Natural killer cell (primary cell): ENCODE measurements around the gene CD109. TPM values are rescaled to one million over a fixed set of nuclear protein-coding genes. Genes with fewer than 3 reads are reported as not detected.

Experiments used
- ATAC-seq, 3 donors: fragments of 150-1000 bp in 2 of 3; fragments of 200-7000 bp in 1 of 3; cut with Tn5 transposase; 1 replicate in 1 of 3; 2 replicates in 2 of 3; pipeline ENCODE4 v1.10.0; 2021; ENCODE audit warnings: mild to moderate bottlenecking in 2 of 3, moderate library complexity in 2 of 3
- DNase-seq, 2 donors: peaks; one replicate each; pipeline versions ENCODE4 v3.0.0 to v3.0.0-alpha.2; 2013 to 2021; ENCODE audit warnings: mixed read lengths in 1 of 2
- H3K27ac ChIP-seq: one replicate; pipeline ENCODE4 v1.5.1; 2013; ENCODE audit warnings: mild to moderate bottlenecking, low read length
- H3K27me3 ChIP-seq: one replicate; pipeline ENCODE4 v1.6.1; 2013; ENCODE audit warnings: low read length; ENCODE audit not compliant: control insufficient read depth, insufficient read depth
- H3K36me3 ChIP-seq: one replicate; pipeline ENCODE4 v1.6.1; 2013; ENCODE audit warnings: low read length; ENCODE audit not compliant: control insufficient read depth, insufficient read depth
- H3K4me1 ChIP-seq: one replicate; pipeline ENCODE4 v1.6.1; 2013; ENCODE audit warnings: low read length; ENCODE audit not compliant: control insufficient read depth, insufficient read depth
- H3K4me3 ChIP-seq: one replicate; pipeline ENCODE4 v1.5.1; 2013; ENCODE audit warnings: low read length
- H3K9me3 ChIP-seq: one replicate; pipeline ENCODE4 v1.6.1; 2013; ENCODE audit warnings: low read length; ENCODE audit not compliant: control insufficient read depth, insufficient read depth
- H3K27ac Mint-ChIP-seq, 2 donors: one replicate each; pipeline ENCODE4 v1.8.0; 2022; ENCODE audit warnings: mild to moderate bottlenecking in 2 of 2, mixed read lengths in 2 of 2, moderate library complexity in 1 of 2
- H3K27me3 Mint-ChIP-seq, 2 donors: one replicate each; pipeline ENCODE4 v1.8.0; 2022; ENCODE audit warnings: low read depth in 2 of 2, mixed read lengths in 2 of 2
- H3K36me3 Mint-ChIP-seq: one replicate; pipeline ENCODE4 v1.8.0; 2022; ENCODE audit warnings: mixed read lengths
- H3K4me1 Mint-ChIP-seq, 2 donors: one replicate each; pipeline ENCODE4 v1.8.0; 2022; ENCODE audit warnings: mixed read lengths in 2 of 2
- H3K4me3 Mint-ChIP-seq: one replicate; pipeline ENCODE4 v1.8.0; 2022; ENCODE audit warnings: mild to moderate bottlenecking, moderate library complexity, mixed read lengths
- H3K9me3 Mint-ChIP-seq, 2 donors: one replicate each; pipeline ENCODE4 v1.8.0; 2022; ENCODE audit warnings: mixed read lengths in 2 of 2
- WGBS: methylation state at CpG from one replicate; pipeline ENCODE4 v1.1.7; 2013; ENCODE audit warnings: missing lambda C conversion rate; ENCODE audit not compliant: insufficient coverage; 5-methylcytosine and 5-hydroxymethylcytosine counted together
- intact Hi-C: fragments of 100-400 bp; cut with micrococcal nuclease; formaldehyde crosslinking; loops from one replicate; pipeline ENCODE4 v1.14.2; 2022
- total RNA-seq, 4 donors: library from RNA; stranded (reverse); fragments of 120-200 nt in 1 of 4; gene quantifications; one replicate each; pipeline versions ENCODE4 v1.2.3 to v1.2.4, GENCODE V29; 2013 to 2022
- TF ChIP-seq, protein P1 (sequence below): fragments of 200-600 bp; IDR thresholded peaks from one replicate; pipeline ENCODE4 v1.8.0; 2022; ENCODE audit warnings: antibody characterized with exemption

The CD109 gene
- total RNA-seq, 3 donors from 2014 or later (not counting 1 experiment from before 2014, with no cell fraction given): 0.24 to 0.88 (median 0.83) TPM

GRCh38 chr6:73860303-73860702, 164.3 kb downstream of the CD109 start:
- Mint-ChIP-seq H3K27ac (no peak overlapping the region), H3K27me3 (no peaks in the 10 kb centered on the region), H3K36me3 (no peaks in the 10 kb centered on the region), H3K4me3 (no peak overlapping the region), H3K9me3 (no peaks in the 10 kb centered on the region), H3K4me1 (no peaks in the 10 kb centered on the region)
- intact Hi-C loops: no loop called here
- TF ChIP-seq, protein P1, sequence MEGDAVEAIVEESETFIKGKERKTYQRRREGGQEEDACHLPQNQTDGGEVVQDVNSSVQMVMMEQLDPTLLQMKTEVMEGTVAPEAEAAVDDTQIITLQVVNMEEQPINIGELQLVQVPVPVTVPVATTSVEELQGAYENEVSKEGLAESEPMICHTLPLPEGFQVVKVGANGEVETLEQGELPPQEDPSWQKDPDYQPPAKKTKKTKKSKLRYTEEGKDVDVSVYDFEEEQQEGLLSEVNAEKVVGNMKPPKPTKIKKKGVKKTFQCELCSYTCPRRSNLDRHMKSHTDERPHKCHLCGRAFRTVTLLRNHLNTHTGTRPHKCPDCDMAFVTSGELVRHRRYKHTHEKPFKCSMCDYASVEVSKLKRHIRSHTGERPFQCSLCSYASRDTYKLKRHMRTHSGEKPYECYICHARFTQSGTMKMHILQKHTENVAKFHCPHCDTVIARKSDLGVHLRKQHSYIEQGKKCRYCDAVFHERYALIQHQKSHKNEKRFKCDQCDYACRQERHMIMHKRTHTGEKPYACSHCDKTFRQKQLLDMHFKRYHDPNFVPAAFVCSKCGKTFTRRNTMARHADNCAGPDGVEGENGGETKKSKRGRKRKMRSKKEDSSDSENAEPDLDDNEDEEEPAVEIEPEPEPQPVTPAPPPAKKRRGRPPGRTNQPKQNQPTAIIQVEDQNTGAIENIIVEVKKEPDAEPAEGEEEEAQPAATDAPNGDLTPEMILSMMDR: no peak
- WGBS: no CpG with 5 or more reads among the region's 1 CpG
- ATAC-seq (no peak), DNase-seq (no peak)
- Histone ChIP-seq H3K4me3 (no peak overlapping the region), H3K9me3 (no peaks in the 10 kb centered on the region), H3K27ac (no peak overlapping the region), H3K4me1 (no peaks in the 10 kb centered on the region), H3K27me3 (no peaks in the 10 kb centered on the region), H3K36me3 (no peaks in the 10 kb centered on the region)

GRCh38 chr6:73866305-73866704, 170.3 kb downstream of the CD109 start:
- no peaks in the 10 kb centered on the region for H3K9me3 Mint-ChIP-seq
- no peaks in the 10 kb centered on the region for H3K36me3 Mint-ChIP-seq
- ATAC-seq (no peak), DNase-seq (no peak)
- H3K4me1 Mint-ChIP-seq: no peaks in the 10 kb centered on the region
- TF ChIP-seq, protein P1: no peak
- H3K27ac Mint-ChIP-seq: no peak overlapping the region
- H3K27ac ChIP-seq: no peak overlapping the region
- intact Hi-C loops: no loop called here
- H3K4me3 ChIP-seq: no peak overlapping the region
- no peak overlapping the region for H3K4me3 Mint-ChIP-seq
- no peaks in the 10 kb centered on the region for H3K36me3 ChIP-seq
- H3K27me3 Mint-ChIP-seq: no peaks in the 10 kb centered on the region
- H3K27me3 ChIP-seq: no peaks in the 10 kb centered on the region
- H3K9me3 ChIP-seq: no peaks in the 10 kb centered on the region
- no peaks in the 10 kb centered on the region for H3K4me1 ChIP-seq

DNA sequence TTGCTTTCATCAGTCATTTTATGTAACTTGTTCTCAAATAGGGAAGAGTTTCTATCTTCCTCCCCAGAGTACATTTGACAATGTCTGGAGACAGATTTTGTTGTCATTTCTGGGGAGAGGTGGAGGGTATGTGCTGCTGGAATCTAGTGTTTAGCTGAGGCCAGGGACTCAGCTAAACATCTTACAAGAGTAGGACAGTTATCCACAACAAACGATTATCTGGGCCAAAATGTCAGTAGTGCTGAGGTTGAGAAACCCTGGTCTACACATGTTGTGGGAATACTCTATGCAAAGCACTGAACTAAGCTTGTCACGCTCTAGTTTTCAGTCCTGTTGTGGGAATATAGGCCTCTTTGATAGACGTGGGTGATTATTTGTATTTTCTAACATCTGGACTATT, 171.4 kb downstream of the CD109 start:
- Histone ChIP-seq H3K4me3 (no peak overlapping the region), H3K27ac (no peak overlapping the region), H3K4me1 (no peaks in the 10 kb centered on the region), H3K9me3 (no peaks in the 10 kb centered on the region), H3K27me3 (no peaks in the 10 kb centered on the region), H3K36me3 (no peaks in the 10 kb centered on the region)
- Mint-ChIP-seq H3K4me1 (no peaks in the 10 kb centered on the region), H3K27ac (no peak overlapping the region), H3K9me3 (no peaks in the 10 kb centered on the region), H3K4me3 (no peak overlapping the region), H3K36me3 (no peaks in the 10 kb centered on the region), H3K27me3 (no peaks in the 10 kb centered on the region)
- DNase-seq (no peak), ATAC-seq (no peak)
- TF ChIP-seq, protein P1: no peak
- 78% methylated on average over 3 of the region's 3 CpGs for WGBS
- intact Hi-C loops: no loop called here

DNA sequence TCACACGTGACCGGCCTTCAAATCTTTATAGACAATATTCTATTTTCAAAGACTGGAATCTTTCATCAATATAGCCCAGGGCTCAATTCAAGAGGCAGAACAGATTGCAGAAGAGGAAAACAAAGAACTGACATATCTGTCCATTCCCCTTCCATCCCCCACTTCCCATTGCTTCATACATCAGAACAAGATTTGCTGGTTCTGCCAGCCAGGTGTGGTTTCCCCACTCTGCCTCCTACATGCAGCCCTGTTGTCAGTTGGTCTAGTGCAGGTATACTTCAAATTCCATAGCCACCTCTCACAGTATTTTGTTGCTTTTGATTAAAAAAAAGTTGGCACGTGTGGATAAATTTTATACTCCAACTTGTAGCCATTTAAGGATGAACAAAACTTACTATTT, 174.9 kb downstream of the CD109 start:
- H3K27ac ChIP-seq: no peak overlapping the region

More for the DNA sequence above, 174.9 kb downstream of the CD109 start:
- peaks cover 0 to 2% of the 10 kb centered on the region in 2 donors for H3K9me3 Mint-ChIP-seq
- H3K4me3 Mint-ChIP-seq: no peak overlapping the region
- ATAC-seq: no peak
- H3K9me3 ChIP-seq: no peaks in the 10 kb centered on the region
- no peak for DNase-seq
- TF ChIP-seq, protein P1: no peak
- H3K36me3 Mint-ChIP-seq: no peaks in the 10 kb centered on the region
- no peaks in the 10 kb centered on the region for H3K27me3 ChIP-seq
- WGBS: 100% methylated on average over 3 of the region's 3 CpGs
- H3K4me3 ChIP-seq: no peak overlapping the region
- no peaks in the 10 kb centered on the region for H3K4me1 ChIP-seq
- peaks cover 3 to 5% of the 10 kb centered on the region in 2 donors for H3K27me3 Mint-ChIP-seq
- no peak overlapping the region for H3K27ac Mint-ChIP-seq
- H3K4me1 Mint-ChIP-seq: peaks cover 0 to 8% of the 10 kb centered on the region in 2 donors
- no peaks in the 10 kb centered on the region for H3K36me3 ChIP-seq
- intact Hi-C loops: no loop called here
